ENCODE measurements around the gene PTPRT. TPM values are rescaled to one million over a fixed set of nuclear protein-coding genes. Genes with fewer than 3 reads are reported as not detected.

The PTPRT gene
- not detected in 2 replicates for total RNA-seq (2012; rRNA removed)
- polyA plus RNA-seq (2012; rRNA removed), result not detected in 2 replicates
- polyA plus RNA-seq (2012; cell fraction: cytosol; rRNA removed), result not detected in 2 replicates
- not detected in 2 replicates for polyA plus RNA-seq (2012; cell fraction: nucleus; rRNA removed; ENCODE audit: low replicate concordance)
- Bru-seq, nascent RNA, result percentile 0 among the genes with signal in this experiment
- BruChase-seq, experiment 1, labeled RNA remaining after a 6-hour chase, result percentile 1 among the genes with signal in this experiment
- percentile 0 among the genes with signal in this experiment for BruChase-seq, experiment 2, labeled RNA remaining after a 2-hour chase
- long read RNA-seq, result 0 reads

- Histone ChIP-seq H3K56ac (ENCODE audit: extremely low read depth, insufficient read depth, low read length) (no peak within 1 kb of the TSS), H3K4me3 (ENCODE audit: insufficient read depth, low read depth, low read length) (no peak within 1 kb of the TSS), H3K4ac (ENCODE audit: low read depth, low read length) (no peak within 1 kb of the TSS), H3K14ac (replicated peaks; ENCODE audit: low read depth, low read length) (no peak within 1 kb of the TSS), H4K20me1 (ENCODE audit: insufficient read depth, low read length) (no peaks in the 10 kb centered on the region), H2AK5ac (ENCODE audit: low read depth, low read length) (no peak within 1 kb of the TSS), H3K23ac (ENCODE audit: low read depth, low read length) (no peak within 1 kb of the TSS), H3K9ac (ENCODE audit: low read depth, low read length) (no peak within 1 kb of the TSS), H3K27me3 (ENCODE audit: control insufficient read depth, insufficient read depth, low read length) (peaks cover 18% of the 10 kb centered on the region), H3K79me1 (ENCODE audit: low read depth in 1 of 2, low read length in 2 of 2) (no peaks in the 10 kb centered on the region), H3K18ac (ENCODE audit: low read depth, low read length) (no peak within 1 kb of the TSS), H2BK5ac (ENCODE audit: low read depth, low read length, poor library complexity, severe bottlenecking) (no peak within 1 kb of the TSS), H4K8ac (ENCODE audit: low read depth in 2 of 2, low read length in 2 of 2) (no peak within 1 kb of the TSS), H3K27ac (ENCODE audit: insufficient read depth, low read length) (no peak within 1 kb of the TSS), H3K4me2 (ENCODE audit: low read depth, low read length) (no peak within 1 kb of the TSS), H2BK15ac (ENCODE audit: low read depth, low read length) (no peak within 1 kb of the TSS), H3K36me3 (ENCODE audit: control insufficient read depth, insufficient read depth, low read length) (no peaks in the 10 kb centered on the region), H2BK20ac (ENCODE audit: low read depth, low read length) (no peak within 1 kb of the TSS), H4K91ac (ENCODE audit: insufficient read depth, low read depth, low read length) (no peak within 1 kb of the TSS), H2AFZ (replicated peaks; ENCODE audit: low read length, poor library complexity) (no peak within 1 kb of the TSS), H3K9me1 (ENCODE audit: insufficient read depth, low read length) (no peaks in the 10 kb centered on the region), H3K9me3 (ENCODE audit: control insufficient read depth, insufficient read depth, low read length) (no peaks in the 10 kb centered on the region), H4K5ac (ENCODE audit: low read depth, low read length) (no peak within 1 kb of the TSS), H3K4me1 (ENCODE audit: control insufficient read depth, insufficient read depth, low read length) (no peaks in the 10 kb centered on the region), H2AK9ac (replicated peaks; ENCODE audit: low read depth, low read length, poor library complexity) (no peak within 1 kb of the TSS), H2BK120ac (ENCODE audit: low read depth, low read length) (no peak within 1 kb of the TSS)
- in situ Hi-C loops (cut with MboI; ENCODE audit: low sequenced_read_pairs) (loop anchor here (5.0 kb wide), 1 partner anchor 1452 kb away; no protein-coding TSS in a partner anchor), dilution Hi-C loops (cut with HindIII; ENCODE audit: low sequenced_read_pairs, unreplicated experiment) (no loop called here), intact Hi-C loops (cut with micrococcal nuclease) (loop anchor here (5.0 kb wide), 1 partner anchor 218 kb away; no protein-coding TSS in a partner anchor)
- BruUV-seq (replicated peaks), result no TSS peak
- 0% methylated on average over 10 of the region's 115 CpGs; no CpG with 5 or more reads in 1 of the 2 experiments for WGBS, 2 experiments (ENCODE audit: extremely low coverage in 2 of 2, insufficient read length in 1 of 2)
- no peak for TF ChIP-seq BHLHE40 (IDR thresholded peaks at IDR 0.05; ENCODE audit: low read depth, low read length)
- CTCF ChIA-PET, result no interaction called here
- POLR2A ChIA-PET (ENCODE audit: unreplicated experiment), result no interaction called here
- DNase-seq (no peak), ATAC-seq (ENCODE audit: low read depth) (no peak)
Measured at GRCh38 chr20:43189554-43190331, at the start of gene PTPRT. Gene PTPRT (minus strand): TSS chr20:43189906. CDS start chr20:43189733, 173 bp downstream.

Measured in IMR-90 (cell line).